ENCODE measurements around the gene TNFAIP8L2. TPM values are rescaled to one million over a fixed set of nuclear protein-coding genes. Genes with fewer than 3 reads are reported as not detected.

Gene TNFAIP8L2
- not detected in 2 replicates for total RNA-seq

GRCh38 chr1:151156515-151156819 lies at the start of gene TNFAIP8L2:
TNFAIP8L2 (plus strand) TSS chr1:151156649; CDS start chr1:151158698, 2,049 bp downstream.

GRCh38 chr1:151146412-151147131 lies 9.9 kb upstream of the TNFAIP8L2 start, which contains the start of gene SEMA6C:
SEMA6C (minus strand) TSS chr1:151146631; CDS start chr1:151142621, 4,010 bp downstream.

GRCh38 chr1:151165738-151166504 lies 9.5 kb downstream of the TNFAIP8L2 start, which contains the start of the genes LYSMD1 and SCNM1:
LYSMD1 (minus strand) TSS chr1:151165902; CDS start chr1:151165258, 644 bp downstream.
SCNM1 (plus strand) TSS chr1:151166144; CDS start chr1:151166153, 9 bp downstream.

GRCh38 chr1:151175863-151176262 lies 19.4 kb downstream of the TNFAIP8L2 start, which contains the start of gene TMOD4:
TMOD4 (minus strand) TSS chr1:151175981; CDS start chr1:151174875, 1,106 bp downstream.

GRCh38 chr1:151189637-151190445 lies 33.4 kb downstream of the TNFAIP8L2 start, which contains the start of gene VPS72:
VPS72 (minus strand) TSS chr1:151190197; CDS start chr1:151190121, 76 bp downstream.

GRCh38 chr1:151198254-151199127 lies 42.0 kb downstream of the TNFAIP8L2 start, which contains the start of gene PIP5K1A:
PIP5K1A (plus strand) TSS chr1:151198552; CDS start chr1:151198997, 445 bp downstream.

Other genes with a start within 250 kb of the TNFAIP8L2 start
- 23.2 and 36.7 TPM in 2 replicates for gene SETDB1, start 230.3 kb upstream of the TNFAIP8L2 start, total RNA-seq
- 83.7 and 101 TPM in 2 replicates for gene CERS2, start 181.8 kb upstream of the TNFAIP8L2 start, total RNA-seq
- 0.50 and 0.68 TPM in 2 replicates for gene ANXA9, start 174.4 kb upstream of the TNFAIP8L2 start, total RNA-seq
- 5.5 and 10.3 TPM in 2 replicates for gene MINDY1, start 149.7 kb upstream of the TNFAIP8L2 start, total RNA-seq
- 10.3 and 11.6 TPM in 2 replicates for gene PRUNE1, start 148.2 kb upstream of the TNFAIP8L2 start, total RNA-seq
- 3.3 and 7.5 TPM in 2 replicates for gene BNIPL, start 120.1 kb upstream of the TNFAIP8L2 start, total RNA-seq
- 0.71 and 1.0 TPM in 2 replicates for gene C1orf56, start 108.9 kb upstream of the TNFAIP8L2 start, total RNA-seq
- 111 and 152 TPM in 2 replicates for gene CDC42SE1, start 97.0 kb upstream of the TNFAIP8L2 start, total RNA-seq
- gene MLLT11, start 96.3 kb upstream of the TNFAIP8L2 start, total RNA-seq: 1.7 and 3.3 TPM in 2 replicates
- gene GABPB2, start 85.9 kb upstream of the TNFAIP8L2 start, total RNA-seq: 17.1 and 27.1 TPM in 2 replicates
- gene SEMA6C, start 10.0 kb upstream of the TNFAIP8L2 start, total RNA-seq: 0.34 and 1.3 TPM in 2 replicates
- gene LYSMD1, start 9.3 kb downstream of the TNFAIP8L2 start, total RNA-seq: 5.8 and 6.5 TPM in 2 replicates
- gene SCNM1, start 9.5 kb downstream of the TNFAIP8L2 start, total RNA-seq: 24.1 and 24.3 TPM in 2 replicates
- 0.21 TPM in 1 of 2 replicates, not detected in the other for gene TMOD4, start 19.3 kb downstream of the TNFAIP8L2 start, total RNA-seq
- gene VPS72, start 33.5 kb downstream of the TNFAIP8L2 start, total RNA-seq: 48.7 and 56.0 TPM in 2 replicates
- 84.6 and 96.4 TPM in 2 replicates for gene PIP5K1A, start 41.9 kb downstream of the TNFAIP8L2 start, total RNA-seq
- 166 and 202 TPM in 2 replicates for gene PSMD4, start 98.1 kb downstream of the TNFAIP8L2 start, total RNA-seq
- gene ZNF687, start 125.7 kb downstream of the TNFAIP8L2 start, total RNA-seq: 12.3 and 17.9 TPM in 2 replicates
- gene PI4KB, start 170.8 kb downstream of the TNFAIP8L2 start, total RNA-seq: 27.7 and 51.7 TPM in 2 replicates
- 11.3 and 37.7 TPM in 2 replicates for gene RFX5, start 190.6 kb downstream of the TNFAIP8L2 start, total RNA-seq
- 1.0 and 2.7 TPM in 2 replicates for gene SELENBP1, start 216.1 kb downstream of the TNFAIP8L2 start, total RNA-seq
- 210 and 365 TPM in 2 replicates for gene PSMB4, start 242.9 kb downstream of the TNFAIP8L2 start, total RNA-seq

Measured in nasal cavity respiratory epithelium epithelial cell of viscerocranial mucosa (primary cell).